Astrocyte of the spinal cord (primary cell): ENCODE measurements around the gene GOLGA2.

Experiments used
- DNase-seq: peaks from one replicate; pipeline ENCODE4 v3.0.0; 2011; ENCODE audit warnings: low read depth, low spot score
- H3K4me3 ChIP-seq: 2 replicates; pipeline ENCODE4 v1.5.1; 2011; ENCODE audit warnings: low read depth, mild to moderate bottlenecking, low read length, moderate library complexity
- CTCF ChIP-seq: IDR thresholded peaks from 2 replicates; pipeline ENCODE4 v1.5.1; 2012; ENCODE audit warnings: low read depth, mild to moderate bottlenecking, low read length, inconsistent platforms
- in situ Hi-C: cut with HindIII; loops from 2 replicates; pipeline ENCODE4 v1.10.0; 2017; ENCODE audit warnings: low sequenced_read_pairs

GOLGA2 gene

DNA sequence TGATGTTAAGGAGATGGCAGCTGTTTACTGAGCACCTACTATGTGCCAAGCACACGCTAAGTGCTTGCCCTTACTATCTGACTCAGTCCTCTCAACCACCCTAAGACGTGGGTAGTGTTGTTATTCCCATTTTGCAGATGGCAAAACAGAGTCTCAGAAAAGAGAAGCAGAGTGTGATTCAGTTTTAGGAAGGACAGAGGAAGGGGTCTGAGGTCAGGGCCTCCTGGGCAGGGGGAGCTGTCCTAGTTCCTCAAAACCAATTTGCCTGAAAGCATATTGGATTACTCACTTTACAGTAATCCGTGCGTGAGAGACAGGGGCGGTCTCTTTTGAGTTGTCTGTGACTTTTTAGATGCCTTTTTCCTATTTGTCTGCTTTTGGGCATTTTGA, 49.4 kb downstream of the GOLGA2 start:
- in situ Hi-C loops, result no loop called here
- no peak for DNase-seq
- TF ChIP-seq CTCF, result no peak
- no peak overlapping the region for H3K4me3 ChIP-seq

DNA sequence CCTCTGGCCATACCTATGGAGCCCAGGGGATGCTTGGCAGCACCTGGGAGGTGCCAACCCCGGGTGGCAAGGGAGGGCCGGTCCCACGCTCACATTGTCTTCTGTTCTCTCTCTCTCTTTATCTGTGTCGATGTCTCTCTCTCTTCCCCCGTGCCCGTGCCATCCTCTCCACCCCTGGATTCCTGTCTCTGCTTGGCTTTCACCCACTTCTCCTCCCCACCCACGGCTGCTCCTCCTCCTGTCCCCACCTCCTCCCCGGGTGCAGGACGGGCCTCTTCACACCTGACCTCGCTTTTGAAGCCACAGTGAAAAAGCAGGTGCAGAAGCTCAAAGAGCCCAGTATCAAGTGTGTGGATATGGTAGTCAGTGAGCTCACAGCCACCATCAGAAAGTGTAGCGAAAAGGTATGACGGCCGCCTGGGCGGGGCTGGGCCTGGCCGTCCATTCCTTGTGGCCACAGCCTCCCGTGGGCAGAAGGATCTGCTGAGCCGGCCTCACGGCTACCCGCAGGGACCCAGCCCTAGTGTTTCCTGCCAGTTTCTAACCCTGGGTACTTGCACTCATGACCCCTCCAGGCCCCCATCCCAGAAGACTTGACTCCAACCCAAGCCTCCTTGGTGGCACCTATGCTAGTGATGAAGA, 49.9 kb downstream of the GOLGA2 start:
- no peak overlapping the region for H3K4me3 ChIP-seq
- in situ Hi-C loops, result no loop called here
- TF ChIP-seq CTCF, result no peak
- no peak for DNase-seq

- no peak overlapping the region for H3K4me3 ChIP-seq
- TF ChIP-seq CTCF, result no peak
- in situ Hi-C loops, result no loop called here
- DNase-seq, result no peak
These were observed 50.9 kb downstream of the GOLGA2 start for GRCh38 chr9:128224877-128225276.

GRCh38 chr9:128222880-128223670, 52.7 kb downstream of the GOLGA2 start:
- H3K4me3 ChIP-seq, result no peak overlapping the region

GRCh38 chr9:128222026-128222425, 53.8 kb downstream of the GOLGA2 start:
- DNase-seq, result no peak
- H3K4me3 ChIP-seq, result no peak overlapping the region
- in situ Hi-C loops, result no loop called here
- no peak for TF ChIP-seq CTCF

More at GRCh38 chr9:128222880-128223670, 52.7 kb downstream of the GOLGA2 start:
- DNase-seq, result no peak
- in situ Hi-C loops, result no loop called here
- no peak for TF ChIP-seq CTCF

DNA sequence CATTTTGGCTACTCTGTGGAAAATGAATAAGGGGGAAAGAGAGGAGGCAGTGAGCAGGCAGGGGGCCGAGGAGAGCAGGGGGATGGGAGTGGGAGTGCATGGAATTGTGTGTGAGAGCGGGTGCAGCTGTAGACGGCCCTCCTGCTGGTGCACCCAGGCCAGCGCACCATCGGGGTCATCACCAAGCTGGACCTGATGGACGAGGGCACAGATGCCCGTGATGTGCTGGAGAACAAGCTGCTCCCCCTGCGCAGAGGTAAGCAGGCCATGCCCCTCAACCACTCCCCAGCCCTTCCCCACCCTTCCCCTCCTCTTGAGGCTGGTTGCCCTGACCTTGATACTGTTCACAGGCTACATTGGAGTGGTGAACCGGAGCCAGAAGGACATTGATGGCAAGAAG, 56.0 kb downstream of the GOLGA2 start:
- no peak for DNase-seq
- in situ Hi-C loops, result no loop called here
- no peak for TF ChIP-seq CTCF
- H3K4me3 ChIP-seq, result no peak overlapping the region
